ENCODE results near the gene CRYBG1. TPM values are rescaled to one million over a fixed set of nuclear protein-coding genes. Genes with fewer than 3 reads are reported as not detected.
"Not testable (repeated sequence)": the region's sequence is repeated elsewhere in the genome, so short reads cannot be mapped to it uniquely, and the experiment has no call there.

The CRYBG1 gene
- total RNA-seq, 1 donor from 2014 or later: 3.7 TPM

DNA sequence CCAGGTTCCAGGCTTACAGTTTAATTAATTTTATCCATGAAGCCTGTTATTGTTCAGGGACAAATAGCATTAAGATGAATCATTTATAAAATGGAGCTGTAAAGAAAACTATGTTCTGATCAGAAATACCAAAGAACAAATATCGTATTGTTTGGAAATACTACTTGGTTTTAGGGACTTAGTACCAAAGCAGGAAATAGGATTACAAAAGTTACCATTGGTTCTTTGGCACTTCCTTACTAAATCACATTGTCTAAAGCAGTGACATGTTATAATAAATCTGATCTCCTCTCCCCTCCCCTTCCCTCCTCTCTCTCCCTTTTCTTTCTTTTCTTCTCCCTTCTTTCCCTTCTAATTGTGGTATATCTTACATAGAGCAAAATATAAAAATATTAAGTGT lies 29.6 kb downstream of the CRYBG1 start:
- Histone ChIP-seq H3K27ac (ENCODE audit: low read depth, low read length) (no peak overlapping the region), H3K9ac (ENCODE audit: low read depth in 1 of 3, low read length in 3 of 3) (no peak overlapping the region), H3K4me1 (ENCODE audit: control insufficient read depth in 3 of 3, insufficient read depth in 3 of 3, low read length in 3 of 3) (no peaks in the 10 kb centered on the region), H3K9me3 (ENCODE audit: control insufficient read depth in 3 of 3, low read length in 3 of 3) (no peaks in the 10 kb centered on the region), H3K27me3 (ENCODE audit: control insufficient read depth in 3 of 3, insufficient read depth in 3 of 3, low read length in 3 of 3) (peaks cover 0 to 3% (median 0%) of the 10 kb centered on the region in 3 donors), H3K4me3 (ENCODE audit: low read length in 3 of 3) (no peak overlapping the region), H3K36me3 (ENCODE audit: control insufficient read depth in 3 of 3, insufficient read depth in 3 of 3, low read length in 3 of 3) (no peaks in the 10 kb centered on the region)

GRCh38 chr6:106396426-106397220 lies 36.1 kb downstream of the CRYBG1 start:
- Histone ChIP-seq H3K9ac (ENCODE audit: low read depth in 1 of 3, low read length in 3 of 3) (no peak overlapping the region), H3K27me3 (ENCODE audit: control insufficient read depth in 3 of 3, insufficient read depth in 3 of 3, low read length in 3 of 3) (peaks cover 0 to 3% (median 0%) of the 10 kb centered on the region in 3 donors), H3K36me3 (ENCODE audit: control insufficient read depth in 3 of 3, insufficient read depth in 3 of 3, low read length in 3 of 3) (no peaks in the 10 kb centered on the region), H3K4me3 (ENCODE audit: low read length in 3 of 3) (no peak overlapping the region), H3K4me1 (ENCODE audit: control insufficient read depth in 3 of 3, insufficient read depth in 3 of 3, low read length in 3 of 3) (no peaks in the 10 kb centered on the region), H3K27ac (ENCODE audit: low read depth, low read length) (no peak overlapping the region), H3K9me3 (ENCODE audit: control insufficient read depth in 3 of 3, low read length in 3 of 3) (no peaks in the 10 kb centered on the region)

- Histone ChIP-seq H3K4me3 (ENCODE audit: low read length in 3 of 3) (no peak overlapping the region), H3K9me3 (ENCODE audit: control insufficient read depth in 3 of 3, low read length in 3 of 3) (no peaks in the 10 kb centered on the region), H3K27me3 (ENCODE audit: control insufficient read depth in 3 of 3, insufficient read depth in 3 of 3, low read length in 3 of 3) (peaks cover 0 to 3% (median 0%) of the 10 kb centered on the region in 3 donors), H3K4me1 (ENCODE audit: control insufficient read depth in 3 of 3, insufficient read depth in 3 of 3, low read length in 3 of 3) (no peaks in the 10 kb centered on the region), H3K36me3 (ENCODE audit: control insufficient read depth in 3 of 3, insufficient read depth in 3 of 3, low read length in 3 of 3) (no peaks in the 10 kb centered on the region), H3K27ac (ENCODE audit: low read depth, low read length) (no peak overlapping the region), H3K9ac (ENCODE audit: low read depth in 1 of 3, low read length in 3 of 3) (no peak overlapping the region)
Observed at GRCh38 chr6:106397431-106397830, 36.9 kb downstream of the CRYBG1 start.

GRCh38 chr6:106398621-106399020 lies 38.1 kb downstream of the CRYBG1 start:
- no peaks in the 10 kb centered on the region for H3K27me3 ChIP-seq (ENCODE audit: control insufficient read depth in 3 of 3, insufficient read depth in 3 of 3, low read length in 3 of 3)

DNA sequence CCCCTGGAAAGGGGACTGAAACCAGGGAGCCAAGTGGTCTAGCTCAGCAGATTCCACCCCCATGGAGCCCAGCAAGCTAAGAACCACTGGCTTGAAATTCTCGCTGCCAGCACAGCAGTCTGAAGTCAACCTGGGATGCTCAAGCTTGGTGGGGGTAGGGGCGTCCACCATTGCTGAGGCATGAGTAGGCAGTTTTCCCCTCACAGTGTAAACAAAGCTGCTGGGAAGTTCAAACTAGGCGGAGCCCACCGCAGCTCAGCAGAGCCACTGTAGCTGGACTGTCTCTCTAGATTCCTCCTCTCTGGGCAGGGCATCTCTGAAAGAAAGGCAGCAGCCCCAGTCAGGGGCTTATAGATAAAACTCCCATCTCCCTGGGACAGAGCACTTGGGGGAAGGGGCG lies 44.5 kb downstream of the CRYBG1 start:
- not testable (repeated sequence) for H3K9ac ChIP-seq (ENCODE audit: low read depth in 1 of 3, low read length in 3 of 3); H3K9me3 ChIP-seq (ENCODE audit: control insufficient read depth in 3 of 3, low read length in 3 of 3); H3K36me3 ChIP-seq (ENCODE audit: control insufficient read depth in 3 of 3, insufficient read depth in 3 of 3, low read length in 3 of 3); H3K27me3 ChIP-seq (ENCODE audit: control insufficient read depth in 3 of 3, insufficient read depth in 3 of 3, low read length in 3 of 3); H3K4me3 ChIP-seq (ENCODE audit: low read length in 3 of 3); H3K27ac ChIP-seq (ENCODE audit: low read depth, low read length); H3K4me1 ChIP-seq (ENCODE audit: control insufficient read depth in 3 of 3, insufficient read depth in 3 of 3, low read length in 3 of 3)

More at GRCh38 chr6:106398621-106399020, 38.1 kb downstream of the CRYBG1 start:
- H3K27ac ChIP-seq (ENCODE audit: low read depth, low read length): no peak overlapping the region
- H3K9me3 ChIP-seq (ENCODE audit: control insufficient read depth in 3 of 3, low read length in 3 of 3): peaks cover 0 to 2% (median 0%) of the 10 kb centered on the region in 3 donors
- H3K9ac ChIP-seq (ENCODE audit: low read depth in 1 of 3, low read length in 3 of 3): no peak overlapping the region
- no peaks in the 10 kb centered on the region for H3K4me1 ChIP-seq (ENCODE audit: control insufficient read depth in 3 of 3, insufficient read depth in 3 of 3, low read length in 3 of 3)
- H3K36me3 ChIP-seq (ENCODE audit: control insufficient read depth in 3 of 3, insufficient read depth in 3 of 3, low read length in 3 of 3): no peaks in the 10 kb centered on the region
- no peak overlapping the region for H3K4me3 ChIP-seq (ENCODE audit: low read length in 3 of 3)

- Histone ChIP-seq H3K4me3 (ENCODE audit: low read length in 3 of 3) (no peak overlapping the region), H3K4me1 (ENCODE audit: control insufficient read depth in 3 of 3, insufficient read depth in 3 of 3, low read length in 3 of 3) (no peaks in the 10 kb centered on the region), H3K9ac (ENCODE audit: low read depth in 1 of 3, low read length in 3 of 3) (no peak overlapping the region), H3K27me3 (ENCODE audit: control insufficient read depth in 3 of 3, insufficient read depth in 3 of 3, low read length in 3 of 3) (peaks cover 0 to 4% (median 0%) of the 10 kb centered on the region in 3 donors), H3K27ac (ENCODE audit: low read depth, low read length) (no peak overlapping the region), H3K9me3 (ENCODE audit: control insufficient read depth in 3 of 3, low read length in 3 of 3) (no peaks in the 10 kb centered on the region), H3K36me3 (ENCODE audit: control insufficient read depth in 3 of 3, insufficient read depth in 3 of 3, low read length in 3 of 3) (no peaks in the 10 kb centered on the region)
Observed at GRCh38 chr6:106411056-106411455, 50.5 kb downstream of the CRYBG1 start.

DNA sequence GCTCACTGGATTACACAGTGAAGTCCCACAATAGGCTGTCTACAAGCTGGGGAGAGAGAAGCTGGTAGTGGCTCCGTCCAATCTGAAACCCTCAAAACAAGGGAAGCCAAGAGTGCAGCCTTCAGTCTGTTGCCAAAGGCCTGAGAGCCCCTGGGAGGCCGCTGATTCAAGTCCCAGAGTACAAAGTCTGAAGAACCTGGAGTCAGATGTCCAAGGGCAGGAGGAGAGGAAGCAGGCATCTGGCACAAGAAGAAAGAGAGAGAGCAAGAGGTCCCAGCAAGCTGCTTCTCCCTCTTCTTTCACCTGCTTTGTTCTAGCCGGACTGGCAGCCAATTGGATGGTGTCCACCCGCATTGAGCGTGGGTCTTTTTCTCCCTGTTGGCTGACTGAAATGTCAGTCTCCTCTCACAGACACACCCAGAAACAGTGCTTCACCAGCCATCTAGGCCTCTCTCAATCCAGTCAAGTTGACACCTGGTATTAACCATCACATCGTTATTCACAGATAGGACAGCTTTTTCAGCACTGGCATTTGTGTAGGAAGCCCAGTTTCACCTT lies 51.2 kb downstream of the CRYBG1 start:
- peaks cover 0 to 4% (median 0%) of the 10 kb centered on the region in 3 donors for H3K27me3 ChIP-seq (ENCODE audit: control insufficient read depth in 3 of 3, insufficient read depth in 3 of 3, low read length in 3 of 3)
- H3K27ac ChIP-seq (ENCODE audit: low read depth, low read length): no peak overlapping the region
- H3K36me3 ChIP-seq (ENCODE audit: control insufficient read depth in 3 of 3, insufficient read depth in 3 of 3, low read length in 3 of 3): no peaks in the 10 kb centered on the region
- H3K9me3 ChIP-seq (ENCODE audit: control insufficient read depth in 3 of 3, low read length in 3 of 3): no peaks in the 10 kb centered on the region
- no peak overlapping the region for H3K9ac ChIP-seq (ENCODE audit: low read depth in 1 of 3, low read length in 3 of 3)
- H3K4me3 ChIP-seq (ENCODE audit: low read length in 3 of 3): no peak overlapping the region
- no peaks in the 10 kb centered on the region for H3K4me1 ChIP-seq (ENCODE audit: control insufficient read depth in 3 of 3, insufficient read depth in 3 of 3, low read length in 3 of 3)

DNA sequence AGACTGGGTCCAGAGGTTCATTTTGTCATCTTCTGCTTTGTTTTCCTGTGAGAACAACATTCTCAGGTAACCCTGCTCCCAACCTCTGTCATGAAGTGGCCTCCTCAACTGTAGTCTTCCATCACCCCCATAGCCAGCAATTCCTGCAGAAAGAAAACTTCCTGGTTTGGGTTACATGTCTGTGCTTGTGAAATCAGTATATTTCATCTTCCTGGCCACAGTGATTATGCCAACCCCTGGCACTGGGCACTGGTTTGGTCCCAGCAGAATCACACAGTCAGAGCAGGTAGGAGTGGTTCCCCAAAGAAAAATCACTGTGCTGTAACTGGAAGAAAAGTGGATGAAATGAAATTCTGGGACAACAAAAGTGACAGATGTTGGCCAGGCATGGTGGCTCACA lies 52.5 kb downstream of the CRYBG1 start:
- Histone ChIP-seq H3K27me3 (ENCODE audit: control insufficient read depth in 3 of 3, insufficient read depth in 3 of 3, low read length in 3 of 3) (peaks cover 0 to 4% (median 0%) of the 10 kb centered on the region in 3 donors), H3K9me3 (ENCODE audit: control insufficient read depth in 3 of 3, low read length in 3 of 3) (no peaks in the 10 kb centered on the region), H3K4me1 (ENCODE audit: control insufficient read depth in 3 of 3, insufficient read depth in 3 of 3, low read length in 3 of 3) (peaks cover 0 to 5% (median 3%) of the 10 kb centered on the region in 3 donors), H3K9ac (ENCODE audit: low read depth in 1 of 3, low read length in 3 of 3) (no peak overlapping the region), H3K36me3 (ENCODE audit: control insufficient read depth in 3 of 3, insufficient read depth in 3 of 3, low read length in 3 of 3) (no peaks in the 10 kb centered on the region), H3K4me3 (ENCODE audit: low read length in 3 of 3) (no peak overlapping the region), H3K27ac (ENCODE audit: low read depth, low read length) (no peak overlapping the region)

DNA sequence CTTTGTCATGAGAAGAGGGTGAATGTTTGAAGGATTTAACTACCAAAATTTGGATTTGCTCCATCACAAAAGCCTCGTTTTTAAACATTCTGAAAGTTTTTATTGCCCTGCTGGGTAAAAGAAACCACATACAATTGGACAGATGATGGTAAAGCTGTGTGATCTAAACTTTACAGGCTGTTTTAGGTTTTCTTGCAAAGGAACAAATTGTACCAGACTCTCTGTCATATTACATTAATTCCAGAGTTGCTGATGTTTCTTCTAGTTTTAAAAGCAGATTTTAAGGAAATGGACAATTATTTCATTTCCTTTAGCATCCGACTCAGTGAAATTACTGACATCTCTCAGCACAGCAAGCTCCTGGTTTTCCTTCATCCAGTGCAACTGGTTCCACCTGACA lies 53.2 kb downstream of the CRYBG1 start:
- H3K36me3 ChIP-seq (ENCODE audit: control insufficient read depth in 3 of 3, insufficient read depth in 3 of 3, low read length in 3 of 3): no peaks in the 10 kb centered on the region
- peaks cover 0 to 5% (median 3%) of the 10 kb centered on the region in 3 donors for H3K4me1 ChIP-seq (ENCODE audit: control insufficient read depth in 3 of 3, insufficient read depth in 3 of 3, low read length in 3 of 3)
- H3K27me3 ChIP-seq (ENCODE audit: control insufficient read depth in 3 of 3, insufficient read depth in 3 of 3, low read length in 3 of 3): peaks cover 0 to 4% (median 0%) of the 10 kb centered on the region in 3 donors
- H3K27ac ChIP-seq (ENCODE audit: low read depth, low read length): no peak overlapping the region
- H3K4me3 ChIP-seq (ENCODE audit: low read length in 3 of 3): no peak overlapping the region
- no peaks in the 10 kb centered on the region for H3K9me3 ChIP-seq (ENCODE audit: control insufficient read depth in 3 of 3, low read length in 3 of 3)
- no peak overlapping the region for H3K9ac ChIP-seq (ENCODE audit: low read depth in 1 of 3, low read length in 3 of 3)

- no peaks in the 10 kb centered on the region for H3K36me3 ChIP-seq (ENCODE audit: control insufficient read depth in 3 of 3, insufficient read depth in 3 of 3, low read length in 3 of 3)
- H3K4me1 ChIP-seq (ENCODE audit: control insufficient read depth in 3 of 3, insufficient read depth in 3 of 3, low read length in 3 of 3): peaks cover 0 to 5% (median 3%) of the 10 kb centered on the region in 3 donors
- peaks cover 0 to 4% (median 0%) of the 10 kb centered on the region in 3 donors for H3K27me3 ChIP-seq (ENCODE audit: control insufficient read depth in 3 of 3, insufficient read depth in 3 of 3, low read length in 3 of 3)
- no peak overlapping the region for H3K27ac ChIP-seq (ENCODE audit: low read depth, low read length)
- H3K4me3 ChIP-seq (ENCODE audit: low read length in 3 of 3): no peak overlapping the region
- no peak overlapping the region for H3K9ac ChIP-seq (ENCODE audit: low read depth in 1 of 3, low read length in 3 of 3)
- H3K9me3 ChIP-seq (ENCODE audit: control insufficient read depth in 3 of 3, low read length in 3 of 3): no peaks in the 10 kb centered on the region
Observed at GRCh38 chr6:106415921-106416320, 55.4 kb downstream of the CRYBG1 start.
